HG03139 (cell line): ENCODE data around the gene SYT1.

Experiments
- ATAC-seq: cut with Tn5 transposase; IDR thresholded peaks from one replicate; pipeline ENCODE4 v1.9.1; 2021; ENCODE audit not compliant: unreplicated experiment

The SYT1 gene

GRCh38 chr12:79125358-79125757, 260.8 kb downstream of the SYT1 start:
- ATAC-seq: no peak

GRCh38 chr12:79127271-79127751, 262.7 kb downstream of the SYT1 start:
- peak; percentile 93 for ATAC-seq

GRCh38 chr12:79128956-79129355, 264.4 kb downstream of the SYT1 start:
- ATAC-seq: no peak

GRCh38 chr12:79138872-79139271, 274.3 kb downstream of the SYT1 start:
- no peak for ATAC-seq

- no peak for ATAC-seq
Observed at GRCh38 chr12:79140711-79141110, 276.1 kb downstream of the SYT1 start.

GRCh38 chr12:79141776-79142175, 277.2 kb downstream of the SYT1 start:
- ATAC-seq: no peak

- no peak for ATAC-seq
Observed at GRCh38 chr12:79143803-79144202, 279.2 kb downstream of the SYT1 start.

- no peak for ATAC-seq
Observed at GRCh38 chr12:79151956-79152355, 287.4 kb downstream of the SYT1 start.

- no peak for ATAC-seq
Observed at GRCh38 chr12:79155683-79156082, 291.1 kb downstream of the SYT1 start.

GRCh38 chr12:79156846-79157463, 292.4 kb downstream of the SYT1 start:
- ATAC-seq: no peak

GRCh38 chr12:79161249-79161934, 296.8 kb downstream of the SYT1 start:
- ATAC-seq: no peak

GRCh38 chr12:79162147-79162772, 297.7 kb downstream of the SYT1 start:
- no peak for ATAC-seq

GRCh38 chr12:79162948-79163347, 298.4 kb downstream of the SYT1 start:
- no peak for ATAC-seq

GRCh38 chr12:79164890-79165289, 300.3 kb downstream of the SYT1 start:
- no peak for ATAC-seq

GRCh38 chr12:79168687-79169086, 304.1 kb downstream of the SYT1 start:
- ATAC-seq: no peak

- ATAC-seq: no peak
Observed at GRCh38 chr12:79174626-79175025, 310.1 kb downstream of the SYT1 start.

- no peak for ATAC-seq
Observed at GRCh38 chr12:79183003-79183402, 318.4 kb downstream of the SYT1 start.

- no peak for ATAC-seq
Observed at GRCh38 chr12:79183926-79184325, 319.4 kb downstream of the SYT1 start.

GRCh38 chr12:79186506-79186905, 321.9 kb downstream of the SYT1 start:
- ATAC-seq: no peak

GRCh38 chr12:79187032-79187431, 322.5 kb downstream of the SYT1 start:
- ATAC-seq: no peak

GRCh38 chr12:79191391-79191790, 326.8 kb downstream of the SYT1 start:
- no peak for ATAC-seq

GRCh38 chr12:79194595-79194994, 330.0 kb downstream of the SYT1 start:
- ATAC-seq: no peak
